C4-2B (cell line): ENCODE results near the gene TMTC4.
"Not testable (repeated sequence)": the region's sequence is repeated elsewhere in the genome, so short reads cannot be mapped to it uniquely, and the experiment has no call there.

Experiments used
- CTCF ChIP-seq: fragments of 450-650 bp; conservative IDR thresholded peaks from 2 replicates; pipeline ENCODE4 v1.5.1; 2017; ENCODE audit warnings: mild to moderate bottlenecking
- ZFX ChIP-seq: fragments of 450-650 bp; IDR thresholded peaks from 2 replicates; pipeline ENCODE4 v1.6.1; 2017

GRCh38 chr13:100677128-100677527 is 2.5 kb upstream of the TMTC4 start:
- not testable (repeated sequence) for TF ChIP-seq CTCF, ZFX
